ENCODE data around the gene CCDC142. TPM values are rescaled to one million over a fixed set of nuclear protein-coding genes. Genes with fewer than 3 reads are reported as not detected.

Gene CCDC142
- total and polyA plus RNA-seq, 2 of the 8 experiments (the other 6 are each of a cell fraction or from before 2014, with no cell fraction given) = 6.0 to 10.7 TPM

- TF ChIP-seq SIRT6 (IDR thresholded peaks at IDR 0.05; ENCODE audit: low read length) (no peak), MAFK (IDR thresholded peaks at IDR 0.05; ENCODE audit: low read depth, low read length) (no peak), USF2 (IDR thresholded peaks at IDR 0.05; ENCODE audit: low read length) (no peak), EZH2 (IDR thresholded peaks at IDR 0.05; ENCODE audit: low read depth, low read length, severe bottlenecking) (no peak), POU5F1 (IDR thresholded peaks at IDR 0.05; ENCODE audit: low read depth, low read length) (no peak), SP1 (IDR thresholded peaks at IDR 0.05; ENCODE audit: low read depth, low read length) (no peak), TAF7 (optimal IDR thresholded peaks at IDR 0.05; ENCODE audit: borderline replicate concordance, low read depth, low read length) (no peak), SUZ12 (IDR thresholded peaks at IDR 0.05; ENCODE audit: low read length) (no peak), TCF12 (IDR thresholded peaks at IDR 0.05; ENCODE audit: low read depth, low read length) (0 out of 2 replicates have a peak, but pooled peaks have one; percentile 11)
Measured at GRCh38 chr2:74472086-74472944, 10.5 kb downstream of the CCDC142 start, which contains the start of gene MRPL53 (continued).

Measured in H1 (cell line).